Activated T-helper 1 cell treated with anti-CD3 and anti-CD28 coated beads, Interleukin-2, amount 50 U/mL, for 16 hours (primary cell): ENCODE results near the gene NAV3.

Experiments
- DNase-seq, 2 donors: peaks; one replicate each; pipeline ENCODE4 v3.0.0-alpha.2; 2020; ENCODE audit warnings: low read depth in 1 of 2, low spot score in 1 of 2

NAV3 gene

DNA sequence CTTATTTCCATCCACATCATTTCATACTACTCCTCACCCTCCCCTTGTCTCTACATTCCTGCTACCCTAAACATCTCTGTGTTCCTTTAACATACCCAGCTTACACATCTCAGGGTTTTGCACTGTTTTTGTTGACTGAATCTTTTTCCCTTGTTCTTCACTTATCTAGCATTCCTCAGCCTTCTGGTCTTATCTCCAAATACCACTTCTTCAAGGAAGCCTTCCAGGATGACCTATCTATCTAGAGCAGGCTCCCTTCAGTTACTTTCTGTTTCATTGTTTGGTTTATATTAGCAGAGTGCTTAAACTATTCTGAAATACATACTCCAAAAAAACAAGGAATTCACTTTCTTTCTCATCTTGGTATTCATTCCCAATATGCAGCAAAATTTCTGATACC, 353.1 kb downstream of the NAV3 start:
- DNase-seq, result no peak

DNA sequence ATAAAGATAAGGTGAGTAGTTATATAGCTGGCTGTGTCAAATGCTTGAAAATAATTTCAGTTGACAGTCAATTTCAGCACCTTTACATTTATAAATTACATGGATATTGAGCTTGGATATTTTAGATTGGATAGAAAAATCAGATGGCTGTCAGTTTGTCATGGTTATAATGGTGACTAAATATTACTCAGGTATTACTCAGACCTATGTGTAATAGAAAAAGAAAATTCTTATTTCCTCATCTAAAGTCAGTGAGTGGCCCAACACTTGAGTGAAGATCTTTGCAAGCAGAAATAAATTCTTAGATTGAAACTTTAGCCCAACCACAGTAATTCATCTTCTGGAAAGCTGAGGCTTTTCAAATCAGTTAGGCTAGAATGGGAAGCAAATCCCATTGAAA, 354.4 kb downstream of the NAV3 start:
- DNase-seq, result no peak

GRCh38 chr12:78185651-78186050, 355.0 kb downstream of the NAV3 start:
- DNase-seq, result no peak

DNA sequence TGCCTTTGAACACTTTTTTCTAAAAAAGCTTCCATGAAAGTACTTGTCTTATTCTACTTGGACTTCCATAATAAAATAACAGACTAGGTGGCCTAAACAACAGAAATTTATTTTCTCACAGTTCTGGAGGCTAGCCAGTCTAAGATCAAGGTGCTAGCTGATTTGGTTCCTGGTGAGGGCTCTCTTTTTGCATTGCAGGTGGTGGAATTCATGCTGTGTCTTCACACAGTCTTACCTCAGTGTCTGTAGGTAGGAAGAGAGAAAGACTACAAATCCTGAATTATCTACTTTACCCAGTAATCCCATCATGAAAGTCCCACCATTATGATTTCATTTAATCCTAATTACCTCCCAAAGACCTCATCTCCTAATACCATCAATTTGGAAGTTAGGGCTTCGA, 356.0 kb downstream of the NAV3 start:
- no peak for DNase-seq

DNA sequence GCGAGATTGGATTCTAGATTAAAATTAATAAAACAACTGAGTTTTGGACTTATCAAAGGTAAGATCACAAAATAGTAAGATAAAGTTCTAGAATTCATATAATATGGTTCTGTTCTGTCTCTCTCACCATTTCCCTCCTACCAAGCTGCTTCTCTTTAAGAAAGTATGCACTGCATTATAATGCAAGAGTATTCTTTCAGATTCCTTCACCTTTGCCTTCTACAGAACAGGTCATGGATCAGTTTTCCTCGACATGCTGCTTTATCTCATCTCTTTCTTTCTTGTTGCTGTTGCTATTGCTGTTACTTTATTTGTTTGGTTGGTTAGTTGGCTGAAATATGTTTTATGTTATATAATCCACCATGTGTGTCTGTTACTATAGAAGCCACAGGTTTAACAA, 357.0 kb downstream of the NAV3 start:
- no peak for DNase-seq

DNA sequence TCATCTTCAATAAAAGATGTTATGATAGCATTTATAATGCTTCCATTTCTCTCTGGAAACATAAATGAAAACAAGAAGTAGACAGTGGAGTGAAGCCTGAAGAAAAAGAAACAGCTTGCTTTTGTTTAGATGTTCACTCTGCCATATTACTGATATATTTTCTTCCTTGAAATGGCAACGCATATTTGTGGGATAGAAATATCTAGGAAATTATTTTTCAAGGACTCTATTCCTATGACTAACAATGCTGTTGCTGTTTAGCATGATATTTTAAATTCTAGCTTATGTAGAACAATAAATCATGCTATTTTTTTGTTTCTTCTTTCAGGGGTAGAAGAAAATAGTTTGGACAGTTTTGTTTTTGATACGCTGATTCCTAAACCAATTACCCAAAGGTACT, 359.0 kb downstream of the NAV3 start:
- DNase-seq, result no peak

DNA sequence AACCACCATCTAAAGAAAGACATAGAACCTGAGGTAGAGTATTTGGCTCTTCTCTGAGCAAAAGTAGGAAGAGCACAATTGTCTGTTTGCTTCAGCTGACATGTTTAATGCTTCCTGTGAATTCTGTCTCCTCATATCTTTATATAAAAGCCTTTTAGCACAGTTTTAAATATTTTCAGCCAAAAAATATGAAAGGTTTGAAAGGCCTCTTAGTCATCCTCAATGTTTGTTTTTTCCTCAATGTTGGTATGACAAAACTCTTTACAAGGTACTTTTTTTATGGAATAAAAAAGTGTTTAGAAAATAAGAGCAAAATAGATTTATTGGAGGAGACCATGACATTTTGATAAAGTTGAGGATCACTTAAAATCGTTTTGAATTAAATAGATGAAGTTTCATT, 360.9 kb downstream of the NAV3 start:
- no peak for DNase-seq

DNA sequence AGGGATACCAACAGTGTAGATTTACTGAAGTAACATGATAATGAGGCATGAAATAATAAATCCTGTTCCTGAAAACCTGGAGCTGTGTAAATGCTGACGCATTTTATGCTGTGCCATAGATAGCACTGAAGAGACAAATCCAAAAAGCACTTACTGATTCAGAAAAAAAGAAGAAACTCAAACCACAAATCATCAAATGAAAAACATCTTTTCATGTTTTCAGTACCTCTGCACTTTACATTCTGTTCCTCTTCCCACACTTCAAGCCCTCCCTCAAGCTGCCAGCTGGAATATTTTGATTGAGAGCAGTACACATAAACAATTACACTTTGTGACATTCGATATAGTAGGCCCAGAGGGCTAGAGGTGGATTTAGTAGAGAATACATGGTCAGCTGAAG, 362.3 kb downstream of the NAV3 start:
- DNase-seq, result no peak

GRCh38 chr12:78194448-78194847, 363.8 kb downstream of the NAV3 start:
- no peak for DNase-seq

- no peak for DNase-seq
Measured at GRCh38 chr12:78198896-78199295, 368.2 kb downstream of the NAV3 start.

GRCh38 chr12:78199926-78200325, 369.2 kb downstream of the NAV3 start:
- DNase-seq, result no peak

DNA sequence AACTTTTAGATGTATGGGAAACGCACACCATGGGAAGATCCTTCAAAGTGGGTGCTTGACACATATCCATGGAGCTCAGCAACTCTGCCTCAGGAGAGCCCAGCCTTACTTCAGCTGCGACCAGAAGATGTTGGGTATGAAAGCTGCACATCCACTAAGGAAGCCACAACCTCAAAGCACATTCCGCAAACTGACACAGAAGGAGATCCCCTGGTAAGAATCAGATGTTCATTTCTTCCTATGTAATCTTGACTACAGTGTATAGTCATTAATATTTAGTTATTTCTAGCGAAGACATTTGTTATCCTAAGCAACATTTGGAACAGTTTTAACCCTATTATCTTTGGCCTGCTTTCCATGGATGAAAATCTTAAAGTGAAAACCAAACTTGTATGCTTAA, 374.2 kb downstream of the NAV3 start:
- no peak for DNase-seq

- no peak for DNase-seq
Measured at GRCh38 chr12:78208092-78208491, 377.4 kb downstream of the NAV3 start.

DNA sequence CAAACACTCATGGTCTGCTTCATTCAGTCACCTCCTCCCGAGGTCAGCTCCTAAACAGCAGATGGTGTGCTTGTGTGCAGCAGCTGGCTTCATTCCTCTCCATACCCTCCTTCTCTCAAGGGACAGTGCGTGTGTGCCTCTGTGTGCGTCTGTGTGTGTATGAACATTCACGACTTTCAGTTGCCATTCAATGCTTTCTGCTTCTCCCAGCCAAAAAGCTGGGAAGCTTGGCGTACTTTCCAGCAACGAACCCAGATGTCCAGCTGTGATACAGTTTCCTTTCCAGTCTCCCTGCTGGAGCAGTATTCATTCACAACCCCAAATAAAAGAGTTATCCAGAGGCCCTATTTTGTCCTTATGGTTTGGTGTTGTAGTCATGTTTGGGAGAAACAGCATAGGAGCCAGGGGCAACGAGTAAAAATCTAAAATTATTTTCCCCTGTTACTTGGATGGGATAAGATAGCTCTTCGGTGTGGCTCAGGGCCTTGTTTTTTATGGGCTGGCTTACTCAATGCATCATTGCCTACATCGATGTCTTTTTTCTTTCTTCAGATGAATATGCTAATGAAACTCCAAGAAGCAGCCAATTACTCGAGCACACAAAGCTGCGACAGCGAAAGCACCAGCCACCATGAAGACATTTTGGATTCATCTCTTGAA, 379.3 kb downstream of the NAV3 start:
- no peak for DNase-seq

DNA sequence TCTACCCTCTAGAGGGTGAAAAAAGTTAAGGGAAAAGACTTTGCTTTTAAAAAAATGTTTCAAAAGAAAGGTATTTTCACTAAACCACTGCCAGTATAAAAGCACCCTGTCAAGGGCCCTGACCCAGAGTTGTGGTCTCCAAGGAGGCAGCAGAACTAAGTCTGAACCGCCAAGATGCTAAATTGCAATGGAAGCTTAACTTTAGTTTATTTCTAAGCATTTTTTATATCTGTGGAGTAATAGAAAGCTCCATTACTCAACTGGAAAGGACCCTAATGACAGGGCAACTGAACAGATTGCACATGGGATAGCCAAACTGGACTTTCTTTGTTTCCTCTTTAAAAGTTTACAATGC, 379.8 kb downstream of the NAV3 start:
- no peak for DNase-seq

DNA sequence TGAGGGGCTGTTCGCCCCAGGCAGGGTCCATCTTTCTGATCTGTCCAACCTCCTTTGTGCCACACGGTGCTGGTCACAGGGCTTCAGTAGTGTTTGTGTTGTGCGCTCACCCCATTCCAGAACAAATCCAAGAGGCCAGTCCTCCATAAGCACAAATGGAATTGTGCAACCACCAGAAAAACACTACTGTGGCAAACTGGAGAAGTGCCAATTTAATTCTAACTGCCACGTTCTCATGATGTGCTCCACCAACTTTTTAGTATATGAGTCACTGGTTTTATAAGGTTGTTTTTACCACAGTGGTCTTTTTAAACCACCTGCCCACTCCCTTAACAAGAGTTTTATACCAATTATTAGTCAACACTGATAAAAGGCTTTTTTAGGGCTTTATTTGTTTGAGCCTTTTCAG, 380.2 kb downstream of the NAV3 start:
- no peak for DNase-seq

GRCh38 chr12:78220811-78221210, 390.1 kb downstream of the NAV3 start:
- DNase-seq, result no peak

GRCh38 chr12:78224154-78224553, 393.5 kb downstream of the NAV3 start:
- DNase-seq, result no peak

GRCh38 chr12:78226763-78227162, 396.1 kb downstream of the NAV3 start:
- no peak for DNase-seq

DNA sequence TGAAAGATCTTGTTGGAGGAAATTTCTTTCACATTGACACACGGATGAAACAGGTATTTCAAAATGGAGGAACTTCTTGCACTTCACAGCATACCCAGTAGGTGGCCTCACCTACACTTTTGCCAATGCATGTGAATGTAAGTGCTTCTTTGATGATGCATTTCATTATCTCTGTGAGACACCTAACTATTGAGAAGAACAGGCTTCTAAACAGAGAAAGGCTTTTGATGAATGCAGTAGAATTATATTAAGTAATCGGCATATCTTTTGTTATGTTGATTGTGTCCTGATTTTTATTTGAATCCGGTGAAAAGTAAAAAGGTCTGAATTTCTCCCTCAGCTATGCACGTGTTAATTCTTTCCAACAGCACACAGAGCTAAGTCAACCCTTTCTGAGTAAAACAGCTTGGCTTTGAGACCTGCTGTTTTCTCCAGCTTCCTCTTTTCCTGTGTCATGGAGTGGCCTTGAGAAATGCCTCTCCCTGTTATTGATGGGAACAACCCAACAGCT, 399.0 kb downstream of the NAV3 start:
- DNase-seq, result no peak

GRCh38 chr12:78232756-78233155, 402.1 kb downstream of the NAV3 start:
- no peak for DNase-seq

DNA sequence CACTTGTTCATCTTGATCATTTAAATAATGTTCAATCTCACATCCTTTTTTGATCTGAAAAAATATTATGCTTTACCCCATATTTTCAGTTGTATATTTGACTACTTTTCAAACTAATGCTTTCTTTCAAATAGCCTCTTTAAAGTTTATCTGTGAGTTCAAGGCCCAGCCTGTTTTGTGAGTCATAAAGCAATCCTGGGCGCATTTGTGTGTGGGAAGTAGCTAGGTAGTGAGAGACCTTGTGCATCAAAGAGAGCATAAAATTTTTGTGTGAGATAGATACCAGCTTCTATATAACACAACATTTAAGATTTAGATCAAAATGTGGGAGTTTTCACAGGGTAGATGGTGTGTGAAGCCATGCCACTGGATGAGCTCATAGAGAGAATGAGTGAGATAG, 405.6 kb downstream of the NAV3 start:
- no peak for DNase-seq

GRCh38 chr12:78239544-78239943, 408.9 kb downstream of the NAV3 start:
- DNase-seq, result no peak

DNA sequence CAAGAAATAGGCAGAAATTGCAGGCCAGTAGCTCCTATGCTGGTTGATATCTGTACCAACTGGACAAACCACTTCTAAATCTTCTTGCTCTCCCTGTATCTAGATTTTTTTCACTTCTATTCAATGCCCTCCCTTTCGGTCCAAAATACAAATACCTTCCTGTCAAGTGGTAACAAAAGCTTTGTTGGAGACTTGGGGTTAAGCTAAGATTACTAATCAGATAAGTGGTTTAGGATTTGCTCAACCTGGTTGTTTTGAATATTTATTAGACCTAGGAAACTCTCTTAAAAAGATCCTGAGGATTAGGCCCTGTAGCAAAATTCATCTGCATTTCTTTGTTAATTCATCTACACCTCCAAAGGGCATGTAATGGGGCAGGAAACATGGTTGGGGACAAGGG, 410.1 kb downstream of the NAV3 start:
- no peak for DNase-seq
